Skin epidermis (tissue), 12 donors: ENCODE results near the gene NOA1.
A peak's percentile ranks its signal among the peaks of the same experiment; 100 is the strongest.
"Not testable (repeated sequence)": the region's sequence is repeated elsewhere in the genome, so short reads cannot be mapped to it uniquely, and the experiment has no call there.

Experiments
- H3K27ac ChIP-seq, 21 experiments: fragments of 200-600 bp; sonication (generic) in 11 of 21; one replicate each; pipeline ENCODE4 v1.5.0; 2020; ENCODE audit warnings: mild to moderate bottlenecking in 3 of 21, inconsistent platforms in 2 of 21, moderate library complexity in 2 of 21
- H3K4me3 ChIP-seq, 7 experiments: fragments of 200-600 bp; sonication (generic) in 2 of 7; one replicate each; pipeline ENCODE4 v1.5.0; 2020; ENCODE audit warnings: inconsistent platforms in 2 of 7, mild to moderate bottlenecking in 2 of 7, moderate library complexity in 1 of 7

Gene NOA1

GRCh38 chr4:56961107-56961500, 16.3 kb downstream of the NOA1 start:
- Histone ChIP-seq H3K4me3 (no peak overlapping the region), H3K27ac (no peak overlapping the region)

- Histone ChIP-seq H3K4me3 (no peak overlapping the region), H3K27ac (peak overlapping the region in 6 of 21 experiments; percentile 8 to 70 (median 56))
Observed at GRCh38 chr4:56959100-56959499, 18.3 kb downstream of the NOA1 start.

DNA sequence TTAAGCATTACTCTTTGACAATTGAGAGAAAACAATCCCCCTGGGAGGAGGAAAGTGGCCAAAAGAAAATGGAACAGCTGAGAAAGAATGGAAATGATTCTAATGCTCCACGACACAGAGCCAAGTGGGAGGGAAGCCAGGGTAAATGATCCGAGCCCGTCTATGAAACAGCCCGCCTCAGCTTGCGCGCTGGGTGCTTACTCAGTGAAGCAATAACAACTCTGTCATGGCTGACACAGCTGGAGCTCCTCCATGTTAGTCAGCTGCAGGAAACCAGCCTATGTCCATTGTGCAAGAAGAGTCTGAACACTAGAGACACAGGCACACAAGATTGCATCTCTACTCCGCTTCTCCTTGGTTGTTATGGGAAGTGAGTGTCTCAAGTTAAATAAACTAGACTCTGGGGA, 19.3 kb downstream of the NOA1 start:
- H3K4me3 ChIP-seq, result no peak overlapping the region
- H3K27ac ChIP-seq, result peak overlapping the region in 17 of 21 experiments; percentile 2 to 70 (median 42)

DNA sequence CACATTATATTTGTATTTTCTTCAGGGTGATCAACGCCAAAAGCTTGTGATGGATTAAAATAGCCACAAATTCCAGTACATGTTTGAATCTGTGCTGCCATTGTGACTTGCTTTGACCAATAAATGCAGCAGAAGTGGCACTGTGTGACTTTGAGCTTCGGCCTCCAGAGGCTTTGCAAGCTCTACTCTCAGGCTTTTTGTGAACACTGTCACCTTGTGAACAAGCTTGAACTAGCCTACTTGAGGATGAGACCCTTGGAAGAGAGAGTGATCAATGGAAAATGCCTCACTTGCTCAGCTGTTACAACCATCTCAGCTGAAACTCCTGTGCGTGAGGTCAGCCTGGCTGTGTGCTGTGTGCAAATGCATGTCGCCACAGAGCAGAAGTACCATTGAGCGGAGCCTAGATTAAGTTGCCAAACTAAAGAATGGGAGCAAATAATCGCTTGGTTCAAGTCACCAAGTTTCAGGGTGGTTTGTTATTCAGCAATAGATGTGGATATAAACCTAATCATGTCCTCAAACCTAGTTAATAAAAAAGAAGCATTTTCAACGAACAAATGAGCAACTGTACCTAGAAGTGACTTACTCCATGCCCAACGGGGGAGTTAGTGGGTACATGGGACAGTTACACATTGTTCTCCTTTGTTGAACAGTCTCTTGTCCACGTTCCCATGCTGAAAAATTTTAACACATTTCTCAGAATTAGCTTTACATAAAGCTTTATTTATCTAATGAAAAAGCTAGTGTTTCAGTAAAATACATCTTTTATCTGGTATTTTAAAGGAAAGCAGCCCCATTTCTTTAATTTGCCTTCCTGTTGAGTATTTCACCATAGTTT, 23.5 kb downstream of the NOA1 start:
- H3K4me3 ChIP-seq, result no peak overlapping the region
- no peak overlapping the region for H3K27ac ChIP-seq

DNA sequence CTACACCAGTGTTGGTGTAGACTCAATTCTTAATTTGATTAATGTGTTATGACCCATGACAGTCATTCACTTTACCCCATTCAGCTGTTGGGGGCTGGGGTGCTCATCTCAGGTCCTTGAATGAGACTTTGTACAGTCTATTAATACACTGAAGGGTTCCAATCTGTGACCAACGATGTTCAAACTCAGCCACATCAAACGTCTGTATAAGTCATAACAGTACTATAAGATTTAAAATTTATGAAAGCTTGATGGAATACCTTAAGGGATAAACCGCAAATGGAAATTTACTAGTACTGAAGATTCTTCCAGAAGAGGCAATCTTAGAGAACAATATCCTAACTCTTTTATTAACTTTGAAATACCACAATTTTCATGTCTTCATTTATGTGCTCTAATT, 36.0 kb downstream of the NOA1 start:
- Histone ChIP-seq H3K4me3 (no peak overlapping the region), H3K27ac (no peak overlapping the region)

DNA sequence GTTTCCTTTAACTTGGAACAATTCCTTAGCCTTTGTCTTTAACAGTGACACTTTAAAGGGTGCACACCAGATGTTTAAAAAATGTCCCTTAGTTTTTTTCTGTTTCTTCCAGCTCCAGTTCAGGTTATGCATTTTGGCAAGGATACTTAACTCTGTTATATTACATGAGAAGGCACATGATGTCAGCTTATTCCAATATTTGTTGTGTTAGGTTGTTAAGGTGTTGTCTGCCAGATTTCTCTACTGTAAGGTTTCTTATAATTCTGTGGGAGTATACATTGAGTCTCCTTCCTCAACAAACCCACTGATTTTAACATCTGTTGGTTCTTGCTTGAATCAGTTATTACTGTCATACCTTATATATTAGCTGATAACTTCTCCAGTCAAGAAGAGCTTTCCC, 36.4 kb downstream of the NOA1 start:
- no peak overlapping the region for H3K4me3 ChIP-seq
- H3K27ac ChIP-seq, result no peak overlapping the region

DNA sequence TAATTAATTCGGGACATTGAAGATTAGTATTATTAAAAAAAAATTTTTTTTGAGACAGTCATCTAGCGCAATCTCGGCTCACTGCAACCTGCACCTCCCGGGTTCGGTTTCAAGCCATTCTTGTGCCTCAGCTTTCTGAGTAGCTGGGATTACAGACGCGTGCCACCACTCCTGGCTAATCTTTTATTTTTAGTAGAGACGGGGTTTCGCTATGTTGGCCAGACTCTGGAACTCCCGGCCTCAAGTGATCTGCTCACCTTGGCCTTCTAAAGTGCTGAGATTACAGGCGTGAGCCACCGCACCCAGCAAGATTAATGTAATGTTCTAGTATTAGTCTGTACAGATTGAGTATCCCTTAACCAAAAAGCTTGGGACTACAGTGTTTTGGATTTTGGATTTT, 37.0 kb downstream of the NOA1 start:
- no peak overlapping the region for H3K27ac ChIP-seq
- no peak overlapping the region for H3K4me3 ChIP-seq

GRCh38 chr4:56939826-56940225, 37.6 kb downstream of the NOA1 start:
- H3K27ac ChIP-seq, H3K4me3 ChIP-seq: not testable (repeated sequence)

DNA sequence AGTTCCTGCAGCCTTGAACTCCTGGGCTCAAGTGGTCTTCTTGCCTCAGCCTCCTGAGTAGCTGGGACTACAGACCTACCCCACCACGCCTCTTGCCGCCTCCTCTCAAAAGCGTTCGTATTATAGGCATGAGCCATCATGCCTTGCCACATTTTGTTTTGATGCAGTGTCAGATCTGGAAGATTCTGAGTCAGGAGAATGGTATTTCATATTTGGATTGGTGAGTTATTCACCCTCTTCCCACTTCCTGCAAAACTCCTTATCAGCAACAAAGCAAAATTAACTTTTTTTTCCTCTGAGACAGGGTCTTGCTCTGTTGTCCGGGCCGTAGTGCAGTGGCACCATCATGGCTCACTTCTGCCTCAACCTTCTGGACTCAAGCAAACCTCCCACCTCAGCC, 40.1 kb downstream of the NOA1 start:
- H3K4me3 ChIP-seq, result no peak overlapping the region

GRCh38 chr4:56931924-56932323, 45.5 kb downstream of the NOA1 start:
- Histone ChIP-seq H3K4me3 (no peak overlapping the region), H3K27ac (no peak overlapping the region)

More for the DNA sequence above, 40.1 kb downstream of the NOA1 start:
- H3K27ac ChIP-seq, result peak overlapping the region in 2 of 21 experiments; percentile 5 to 13

DNA sequence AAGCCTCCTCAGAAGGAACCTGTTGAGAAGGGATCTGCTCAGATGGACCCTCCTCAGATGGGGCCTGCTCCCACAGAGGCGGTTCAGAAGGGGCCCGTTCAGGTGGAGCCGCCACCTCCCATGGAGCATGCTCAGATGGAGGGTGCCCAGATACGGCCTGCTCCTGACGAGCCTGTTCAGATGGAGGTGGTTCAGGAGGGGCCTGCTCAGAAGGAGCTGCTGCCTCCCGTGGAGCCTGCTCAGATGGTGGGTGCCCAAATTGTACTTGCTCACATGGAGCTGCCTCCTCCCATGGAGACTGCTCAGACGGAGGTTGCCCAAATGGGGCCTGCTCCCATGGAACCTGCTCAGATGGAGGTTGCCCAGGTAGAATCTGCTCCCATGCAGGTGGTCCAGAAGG, 46.8 kb downstream of the NOA1 start:
- Histone ChIP-seq H3K27ac (no peak overlapping the region), H3K4me3 (no peak overlapping the region)

DNA sequence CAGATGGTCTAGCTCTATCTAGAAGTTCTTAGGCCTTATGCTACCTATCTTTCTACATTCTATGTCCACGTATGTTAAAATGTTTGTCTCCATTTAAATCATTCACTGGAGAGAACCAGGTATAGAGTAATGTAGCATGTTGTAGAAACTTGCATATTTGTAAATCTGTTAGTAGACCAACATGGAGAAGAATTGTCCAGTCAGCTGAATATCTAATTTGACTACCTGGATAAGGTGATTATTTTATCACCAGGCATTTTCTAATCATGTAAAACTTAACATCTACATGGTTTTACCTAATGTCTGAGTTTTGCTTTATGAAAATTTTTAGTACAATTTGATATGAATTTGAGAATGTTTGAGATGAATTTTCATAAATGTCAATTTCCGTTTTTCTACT, 50.2 kb downstream of the NOA1 start:
- H3K27ac ChIP-seq, result no peak overlapping the region
- H3K4me3 ChIP-seq, result no peak overlapping the region

DNA sequence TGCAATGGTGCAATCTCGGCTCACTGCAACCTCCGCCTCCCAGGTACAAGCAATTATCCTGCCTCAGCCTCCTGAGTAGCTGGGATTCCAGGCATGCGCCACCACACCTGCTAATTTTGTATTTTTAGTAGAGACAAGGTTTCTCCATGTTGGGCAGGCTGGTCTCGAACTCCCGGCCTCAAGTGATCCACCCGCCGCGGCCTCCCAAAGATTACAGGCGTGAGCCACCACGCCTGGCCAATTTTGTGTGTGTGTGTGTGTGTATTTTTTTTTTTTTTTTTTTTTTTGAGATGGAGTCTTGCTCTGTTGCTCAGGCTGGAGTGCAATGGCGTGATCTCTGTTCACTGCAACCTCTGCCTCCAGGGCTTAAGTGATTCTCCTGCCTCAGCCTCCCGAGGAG, 62.4 kb downstream of the NOA1 start:
- H3K27ac ChIP-seq, result not testable (repeated sequence)

GRCh38 chr4:56914336-56914735, 63.1 kb downstream of the NOA1 start:
- H3K4me3 ChIP-seq, result no peak overlapping the region
- H3K27ac ChIP-seq, result no peak overlapping the region

More for the DNA sequence above, 62.4 kb downstream of the NOA1 start:
- H3K4me3 ChIP-seq, result not testable (repeated sequence)
